ENCODE results near the gene RANGRF. TPM values are rescaled to one million over a fixed set of nuclear protein-coding genes. Genes with fewer than 3 reads are reported as not detected.

RANGRF gene
- total RNA-seq, 1 experiment from 2014 or later = 10.7 TPM

Other genes with a start within 250 kb of the RANGRF start
- not detected in 2 replicates for gene ALOX15B, start 249.6 kb upstream of the RANGRF start, total RNA-seq (2014; rRNA removed; shearing (Covaris generic))
- gene ALOX12B, start 201.0 kb upstream of the RANGRF start, total RNA-seq (2014; rRNA removed; shearing (Covaris generic)) = not detected in 2 replicates
- gene ALOXE3, start 170.2 kb upstream of the RANGRF start, total RNA-seq (2014; rRNA removed; shearing (Covaris generic)) = 0.12 TPM in 1 of 2 replicates, not detected in the other
- gene HES7, start 164.6 kb upstream of the RANGRF start, total RNA-seq (2014; rRNA removed; shearing (Covaris generic)) = 0.48 TPM in 1 of 2 replicates, not detected in the other
- gene PER1, start 136.3 kb upstream of the RANGRF start, total RNA-seq (2014; rRNA removed; shearing (Covaris generic)) = 3.0 and 8.2 TPM in 2 replicates
- gene VAMP2, start 125.7 kb upstream of the RANGRF start, total RNA-seq (2014; rRNA removed; shearing (Covaris generic)) = 2.0 and 2.1 TPM in 2 replicates
- gene TMEM107, start 112.3 kb upstream of the RANGRF start, total RNA-seq (2014; rRNA removed; shearing (Covaris generic)) = 53.3 and 64.7 TPM in 2 replicates
- 3.0 and 5.9 TPM in 2 replicates for gene BORCS6, start 98.5 kb upstream of the RANGRF start, total RNA-seq (2014; rRNA removed; shearing (Covaris generic))
- 94.7 and 97.8 TPM in 2 replicates for gene AURKB, start 78.1 kb upstream of the RANGRF start, total RNA-seq (2014; rRNA removed; shearing (Covaris generic))
- 3.4 and 3.7 TPM in 2 replicates for gene CTC1, start 40.6 kb upstream of the RANGRF start, total RNA-seq (2014; rRNA removed; shearing (Covaris generic))
- gene PFAS, start 39.4 kb upstream of the RANGRF start, total RNA-seq (2014; rRNA removed; shearing (Covaris generic)) = 10.5 and 16.8 TPM in 2 replicates
- gene SLC25A35, start 6.7 kb downstream of the RANGRF start, total RNA-seq (2014; rRNA removed; shearing (Covaris generic)) = 0.98 and 1.2 TPM in 2 replicates
- not detected in 2 replicates for gene ARHGEF15, start 21.6 kb downstream of the RANGRF start, total RNA-seq (2014; rRNA removed; shearing (Covaris generic))
- not detected in 2 replicates for gene ODF4, start 51.2 kb downstream of the RANGRF start, total RNA-seq (2014; rRNA removed; shearing (Covaris generic))
- gene RPL26, start 94.5 kb downstream of the RANGRF start, total RNA-seq (2014; rRNA removed; shearing (Covaris generic)) = 2,664 and 2,696 TPM in 2 replicates
- gene RNF222, start 109.2 kb downstream of the RANGRF start, total RNA-seq (2014; rRNA removed; shearing (Covaris generic)) = not detected in 2 replicates
- gene NDEL1, start 147.2 kb downstream of the RANGRF start, total RNA-seq (2014; rRNA removed; shearing (Covaris generic)) = 23.6 and 26.4 TPM in 2 replicates